KMS-11 (cell line): Measurements from ENCODE around the gene LRRC4.
A peak's percentile ranks its signal among the peaks of the same experiment; 100 is the strongest.

Experiments
- H2AFZ ChIP-seq: fragments of 200-600 bp; sonication (generic); 2 replicates; pipeline ENCODE4 v1.6.1; 2016; ENCODE audit warnings: antibody characterized with exemption, mixed run types, low read depth
- H3K27ac ChIP-seq: fragments of 200-600 bp; sonication (generic); 2 replicates; pipeline ENCODE4 v1.6.1; 2016; ENCODE audit warnings: mild to moderate bottlenecking, mixed run types
- H3K27me3 ChIP-seq: fragments of 200-600 bp; sonication (generic); 2 replicates; pipeline ENCODE4 v1.6.1; 2017; ENCODE audit warnings: mild to moderate bottlenecking, low read depth, mixed run types, moderate library complexity; ENCODE audit not compliant: insufficient read depth
- H3K36me3 ChIP-seq: fragments of 200-600 bp; sonication (generic); 2 replicates; pipeline ENCODE4 v1.6.1; 2017; ENCODE audit warnings: mild to moderate bottlenecking, mixed run types; ENCODE audit not compliant: insufficient read depth
- H3K4me1 ChIP-seq: fragments of 200-600 bp; sonication (generic); 2 replicates; pipeline ENCODE4 v1.6.1; 2016; ENCODE audit warnings: mild to moderate bottlenecking, low read depth, mixed run types; ENCODE audit not compliant: poor library complexity, severe bottlenecking
- H3K4me2 ChIP-seq: fragments of 200-600 bp; sonication (generic); 2 replicates; pipeline ENCODE4 v1.7.0; 2016; ENCODE audit warnings: mild to moderate bottlenecking, mixed run types
- H3K4me3 ChIP-seq: fragments of 200-600 bp; sonication (generic); IDR thresholded peaks from 2 replicates; pipeline ENCODE4 v1.6.1; 2017; ENCODE audit warnings: low read depth, low read length, mixed read lengths; ENCODE audit not compliant: insufficient read depth
- H3K79me2 ChIP-seq: fragments of 200-600 bp; sonication (generic); 2 replicates; pipeline ENCODE4 v1.6.1; 2016; ENCODE audit warnings: low read depth, mixed run types; ENCODE audit not compliant: insufficient read depth
- H3K9ac ChIP-seq: fragments of 200-600 bp; sonication (generic); 2 replicates; pipeline ENCODE4 v1.6.1; 2016; ENCODE audit warnings: mild to moderate bottlenecking, mixed run types
- H4K20me1 ChIP-seq: fragments of 200-600 bp; sonication (generic); 2 replicates; pipeline ENCODE4 v1.6.1; 2016; ENCODE audit warnings: mild to moderate bottlenecking, mixed run types; ENCODE audit not compliant: insufficient read depth
- TF ChIP-seq, protein P1 (sequence below): fragments of 200-600 bp; sonication (generic); conservative IDR thresholded peaks from 2 replicates; pipeline ENCODE4 v1.6.1; 2017; ENCODE audit warnings: low read depth, mild to moderate bottlenecking, antibody characterized with exemption, low read length, moderate library complexity, mixed read lengths

Gene LRRC4

DNA sequence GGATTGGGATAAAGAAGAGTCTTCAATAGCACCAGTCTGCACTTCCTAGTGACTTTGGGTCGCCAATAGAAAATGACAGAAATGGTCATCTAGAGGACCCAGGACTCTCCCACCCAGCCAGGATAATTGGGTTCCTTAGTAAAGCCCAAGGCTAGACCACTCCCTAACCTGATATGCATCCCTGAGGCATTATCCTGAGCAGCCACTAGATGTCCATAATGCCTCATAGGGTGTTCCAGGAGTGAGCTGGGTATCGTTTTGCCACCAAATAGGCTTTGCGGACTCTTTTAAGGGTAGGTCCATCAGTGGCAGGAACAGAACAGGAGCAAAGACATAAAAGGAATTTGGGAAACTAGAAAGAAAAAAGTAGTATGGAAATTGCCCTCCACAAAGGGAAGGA lies 4.5 kb upstream of the LRRC4 start:
- Histone ChIP-seq H3K4me1 (peaks cover 54% of the 10 kb centered on the region), H2AFZ (no peak overlapping the region), H3K27ac (no peak overlapping the region), H3K79me2 (no peaks in the 10 kb centered on the region), H3K4me2 (peak overlapping the region; percentile 40; the same call in 1 of the 2 replicates), H3K9ac (no peak overlapping the region), H3K36me3 (no peaks in the 10 kb centered on the region), H3K4me3 (no peak overlapping the region), H3K27me3 (no peaks in the 10 kb centered on the region), H4K20me1 (peaks cover 9% of the 10 kb centered on the region)
- TF ChIP-seq, protein P1, sequence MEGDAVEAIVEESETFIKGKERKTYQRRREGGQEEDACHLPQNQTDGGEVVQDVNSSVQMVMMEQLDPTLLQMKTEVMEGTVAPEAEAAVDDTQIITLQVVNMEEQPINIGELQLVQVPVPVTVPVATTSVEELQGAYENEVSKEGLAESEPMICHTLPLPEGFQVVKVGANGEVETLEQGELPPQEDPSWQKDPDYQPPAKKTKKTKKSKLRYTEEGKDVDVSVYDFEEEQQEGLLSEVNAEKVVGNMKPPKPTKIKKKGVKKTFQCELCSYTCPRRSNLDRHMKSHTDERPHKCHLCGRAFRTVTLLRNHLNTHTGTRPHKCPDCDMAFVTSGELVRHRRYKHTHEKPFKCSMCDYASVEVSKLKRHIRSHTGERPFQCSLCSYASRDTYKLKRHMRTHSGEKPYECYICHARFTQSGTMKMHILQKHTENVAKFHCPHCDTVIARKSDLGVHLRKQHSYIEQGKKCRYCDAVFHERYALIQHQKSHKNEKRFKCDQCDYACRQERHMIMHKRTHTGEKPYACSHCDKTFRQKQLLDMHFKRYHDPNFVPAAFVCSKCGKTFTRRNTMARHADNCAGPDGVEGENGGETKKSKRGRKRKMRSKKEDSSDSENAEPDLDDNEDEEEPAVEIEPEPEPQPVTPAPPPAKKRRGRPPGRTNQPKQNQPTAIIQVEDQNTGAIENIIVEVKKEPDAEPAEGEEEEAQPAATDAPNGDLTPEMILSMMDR, result 0 out of 2 replicates have a peak, but pooled peaks have one; percentile 38

- Histone ChIP-seq H3K4me2 (peak overlapping the region; percentile 40; the same call in 1 of the 2 replicates), H2AFZ (no peak overlapping the region), H4K20me1 (peaks cover 9% of the 10 kb centered on the region), H3K79me2 (no peaks in the 10 kb centered on the region), H3K27ac (no peak overlapping the region), H3K9ac (no peak overlapping the region), H3K4me1 (peaks cover 54% of the 10 kb centered on the region), H3K4me3 (no peak overlapping the region), H3K36me3 (no peaks in the 10 kb centered on the region), H3K27me3 (no peaks in the 10 kb centered on the region)
- TF ChIP-seq, protein P1, result no peak
Observed at GRCh38 chr7:128034825-128035224, 3.6 kb upstream of the LRRC4 start.

GRCh38 chr7:128033246-128033645 lies 2.0 kb upstream of the LRRC4 start:
- Histone ChIP-seq H3K9ac (no peak overlapping the region), H3K79me2 (no peaks in the 10 kb centered on the region), H4K20me1 (peaks cover 9% of the 10 kb centered on the region), H3K27me3 (no peaks in the 10 kb centered on the region), H3K4me2 (no peak overlapping the region), H3K27ac (no peak overlapping the region), H3K4me3 (no peak overlapping the region), H3K36me3 (no peaks in the 10 kb centered on the region; the same call in 1 of the 2 replicates), H2AFZ (no peak overlapping the region), H3K4me1 (peaks cover 50% of the 10 kb centered on the region)
- TF ChIP-seq, protein P1, result no peak

DNA sequence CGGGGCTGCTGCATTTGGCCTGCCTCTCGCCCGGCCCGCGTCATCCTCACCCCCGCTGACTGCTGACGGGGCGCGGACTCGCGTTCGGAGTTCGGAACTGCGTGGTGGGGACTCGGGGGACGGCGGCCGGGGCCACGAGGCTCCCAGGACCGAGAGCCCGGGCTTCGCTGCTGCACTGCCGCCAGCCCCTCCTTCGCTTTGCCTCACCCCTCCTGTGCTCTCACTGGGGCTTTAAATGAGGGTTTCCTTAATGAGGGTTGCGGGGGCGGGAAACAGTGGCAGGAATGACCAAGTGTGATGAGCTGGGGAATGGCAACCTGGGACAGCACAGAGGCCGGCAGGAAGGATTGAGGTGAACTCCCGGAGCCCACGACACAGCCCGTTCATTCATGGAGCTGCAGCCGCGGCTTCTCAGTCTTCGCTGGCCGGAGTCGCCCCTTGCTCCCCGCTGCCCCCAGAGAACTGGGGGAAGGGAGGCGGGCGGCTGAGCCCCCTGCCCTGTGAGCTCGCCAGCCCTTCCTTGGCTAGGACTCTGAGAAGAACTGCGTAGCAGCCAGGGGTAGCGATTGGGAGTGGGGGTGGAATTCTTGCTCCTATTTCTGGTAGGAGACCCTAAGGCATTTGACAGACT lies 1.5 kb upstream of the LRRC4 start:
- H3K4me3 ChIP-seq, result no peak overlapping the region
- peaks cover 45% of the 10 kb centered on the region for H3K4me1 ChIP-seq
- no peaks in the 10 kb centered on the region for H3K79me2 ChIP-seq
- TF ChIP-seq, protein P1, result no peak
- no peak overlapping the region for H2AFZ ChIP-seq
- peaks cover 9% of the 10 kb centered on the region for H4K20me1 ChIP-seq
- no peaks in the 10 kb centered on the region for H3K27me3 ChIP-seq
- no peak overlapping the region for H3K27ac ChIP-seq
- no peak overlapping the region for H3K4me2 ChIP-seq
- H3K9ac ChIP-seq, result no peak overlapping the region
- H3K36me3 ChIP-seq, result no peaks in the 10 kb centered on the region; the same call in 1 of the 2 replicates
